ENCODE measurements around the gene CCHCR1.

The CCHCR1 gene

GRCh38 chr6:31129130-31129529 is 28.5 kb downstream of the CCHCR1 start:
- DNase-seq (ENCODE audit: low spot score) = no peak

DNA sequence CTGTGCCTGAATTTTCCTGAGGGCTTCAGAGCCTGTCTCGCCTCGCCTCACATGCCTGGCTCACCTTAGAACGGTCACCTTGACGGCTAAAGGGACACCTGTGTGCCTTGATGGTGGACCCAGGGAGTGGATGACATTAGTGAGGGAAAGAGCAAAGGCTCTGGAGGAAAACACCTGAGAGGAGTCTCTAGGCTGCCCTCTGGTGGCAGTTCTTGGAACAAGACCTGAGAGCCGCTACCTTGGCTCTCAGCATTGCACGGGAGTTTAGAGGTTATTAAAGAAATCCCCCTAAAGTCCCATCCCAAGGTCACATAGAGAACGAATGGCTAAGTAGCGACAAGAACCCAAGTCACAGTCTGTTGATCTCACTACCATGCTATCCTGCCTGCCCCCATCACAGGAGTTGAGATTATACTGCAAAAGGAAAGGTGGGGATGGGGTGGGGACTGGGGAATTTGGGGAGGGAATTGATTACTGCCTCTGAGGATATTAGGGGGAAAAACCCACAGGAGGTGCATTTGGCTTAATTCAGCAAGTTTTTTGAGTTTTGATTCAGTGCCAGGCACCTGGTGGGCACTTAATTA is 29.4 kb downstream of the CCHCR1 start:
- DNase-seq (ENCODE audit: low spot score) = peak; percentile 18

DNA sequence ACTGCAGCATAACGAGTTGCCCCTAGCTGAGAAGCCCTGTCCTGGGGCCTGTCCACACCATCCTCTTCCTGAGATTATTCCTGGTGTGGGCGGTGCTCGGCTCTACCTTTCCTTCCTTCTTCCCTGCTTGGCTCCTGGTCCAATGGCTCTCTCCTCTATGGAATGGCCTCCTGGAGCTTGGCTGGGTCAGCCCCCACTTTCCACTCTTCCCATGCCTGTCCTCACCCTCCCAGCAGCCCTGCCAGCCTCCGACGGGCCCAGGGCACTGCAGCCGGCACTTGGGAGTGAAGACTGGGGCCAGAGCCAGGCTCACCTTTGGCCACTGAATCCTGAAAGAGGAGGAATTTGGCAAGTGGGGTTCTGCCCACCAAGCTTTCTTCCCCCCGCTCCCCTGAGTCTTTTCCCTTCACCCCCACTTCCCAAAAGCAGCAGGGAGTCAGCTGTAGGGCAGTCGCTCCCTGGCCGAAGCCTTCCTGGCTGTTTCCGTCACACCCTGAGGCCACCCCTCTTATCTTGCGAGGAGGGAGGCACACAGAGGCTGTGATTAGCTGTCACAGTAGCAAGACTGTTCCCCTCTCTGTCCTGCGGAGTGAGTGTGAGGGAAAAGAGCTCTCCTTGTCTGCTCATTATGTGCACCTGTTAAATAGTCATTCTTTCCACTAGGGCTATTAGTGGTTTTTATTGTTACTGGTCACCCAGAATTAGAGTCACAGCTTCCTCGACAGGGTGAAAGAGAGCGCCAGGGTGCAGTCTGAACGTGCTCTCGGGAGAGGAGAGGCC is 31.0 kb downstream of the CCHCR1 start:
- DNase-seq (ENCODE audit: low spot score) = no peak

DNA sequence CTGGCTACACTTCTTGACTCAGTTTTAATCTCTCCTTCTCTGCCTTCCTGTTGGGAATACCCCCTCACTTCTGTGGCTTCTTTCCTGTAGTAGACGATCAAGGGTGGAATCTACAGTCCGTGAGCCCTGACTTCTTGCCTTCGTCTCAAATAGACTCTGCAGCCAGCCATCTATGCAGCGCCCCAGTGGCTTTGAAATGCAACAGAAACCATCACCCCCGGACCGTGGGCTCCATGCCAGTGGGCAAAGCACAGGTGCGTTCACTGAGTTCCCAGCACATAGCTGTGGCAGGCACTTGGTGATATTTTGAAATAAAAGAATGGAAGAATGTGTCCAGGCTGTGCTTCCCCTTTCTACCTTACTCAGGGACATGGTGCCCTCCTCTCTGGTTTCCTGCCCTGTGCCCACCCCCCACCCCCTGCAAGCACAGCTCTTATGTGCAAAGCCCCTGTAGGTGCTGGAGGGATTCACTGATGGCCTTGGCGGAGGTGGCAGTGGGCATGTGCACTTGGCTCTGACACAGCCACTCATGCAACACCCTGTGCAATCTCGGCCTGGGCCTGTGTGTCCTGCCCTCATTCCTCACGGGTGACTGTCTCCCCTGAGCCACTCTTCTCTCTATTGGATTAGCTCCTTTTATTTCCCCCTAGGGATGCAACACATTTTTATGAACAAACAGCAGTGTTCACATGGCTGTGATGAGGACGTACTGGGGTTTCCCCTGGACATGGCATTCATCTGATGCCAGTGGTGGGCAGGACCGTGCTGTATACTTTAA is 31.8 kb downstream of the CCHCR1 start:
- DNase-seq (ENCODE audit: low spot score) = no peak

DNA sequence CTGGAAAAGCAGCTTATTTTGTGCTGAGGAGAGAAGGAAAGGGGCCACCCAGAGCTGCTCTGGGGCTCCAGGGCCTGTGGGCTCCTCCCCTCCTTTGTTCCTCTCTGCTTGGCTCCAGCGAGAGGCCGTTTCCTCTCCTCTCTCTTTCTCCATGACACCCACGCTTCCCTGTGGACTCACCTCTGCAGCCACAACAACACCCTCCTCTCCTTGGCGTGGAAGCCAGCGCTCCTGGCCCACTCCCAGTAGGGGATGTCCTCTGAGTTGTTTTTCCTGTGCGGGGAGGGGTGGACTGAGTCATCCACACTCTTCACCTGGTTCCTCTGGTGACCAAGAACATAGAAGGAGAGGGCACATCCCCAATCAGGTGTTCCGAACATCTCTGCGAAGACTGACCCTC is 32.4 kb downstream of the CCHCR1 start:
- no peak for DNase-seq (ENCODE audit: low spot score)

DNA sequence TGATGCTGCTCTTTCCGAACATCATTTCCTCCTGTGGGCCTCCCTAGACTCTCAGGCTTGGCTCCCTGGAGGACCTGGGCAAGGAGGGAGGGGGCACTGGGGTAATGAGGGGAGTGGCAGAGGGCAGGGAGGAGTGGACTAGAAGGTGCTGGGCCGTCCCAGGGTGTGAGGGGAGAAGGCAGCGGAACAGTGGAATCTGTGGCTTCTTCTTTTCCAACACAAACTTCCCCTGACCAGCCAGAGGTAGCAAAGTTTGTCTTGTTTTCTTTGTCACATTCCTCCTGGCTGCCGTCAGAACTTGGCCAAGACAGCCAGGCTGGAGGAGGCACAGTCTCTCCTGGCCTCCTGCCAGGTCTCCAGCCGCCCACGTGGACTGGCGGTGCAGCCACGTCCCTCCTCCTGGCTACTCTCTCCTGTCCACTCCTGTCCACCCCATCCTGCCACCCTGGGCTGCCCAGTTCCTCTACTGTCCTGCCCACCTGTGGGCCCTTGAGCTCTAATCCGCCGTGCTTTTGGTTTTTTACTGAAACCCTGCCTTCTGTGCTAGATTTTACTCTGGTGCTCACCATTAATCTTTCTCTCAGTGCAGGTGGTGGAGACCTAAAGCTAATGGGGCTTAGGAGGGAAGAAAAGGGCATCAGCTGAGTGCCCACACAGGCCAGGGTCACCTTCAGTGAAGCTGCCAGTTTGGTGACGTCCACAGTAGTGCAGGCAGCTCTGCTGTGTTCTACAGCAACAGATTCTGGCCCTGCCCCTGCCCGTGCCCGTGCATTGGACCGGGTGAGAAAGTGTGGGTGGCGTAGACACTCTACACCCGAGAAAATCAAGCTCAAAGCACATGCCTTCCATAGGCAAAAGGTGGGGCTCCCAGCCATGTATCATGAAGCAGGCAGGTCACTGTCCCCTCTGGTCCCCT is 34.6 kb downstream of the CCHCR1 start:
- DNase-seq (ENCODE audit: low spot score) = peak; percentile 32

DNA sequence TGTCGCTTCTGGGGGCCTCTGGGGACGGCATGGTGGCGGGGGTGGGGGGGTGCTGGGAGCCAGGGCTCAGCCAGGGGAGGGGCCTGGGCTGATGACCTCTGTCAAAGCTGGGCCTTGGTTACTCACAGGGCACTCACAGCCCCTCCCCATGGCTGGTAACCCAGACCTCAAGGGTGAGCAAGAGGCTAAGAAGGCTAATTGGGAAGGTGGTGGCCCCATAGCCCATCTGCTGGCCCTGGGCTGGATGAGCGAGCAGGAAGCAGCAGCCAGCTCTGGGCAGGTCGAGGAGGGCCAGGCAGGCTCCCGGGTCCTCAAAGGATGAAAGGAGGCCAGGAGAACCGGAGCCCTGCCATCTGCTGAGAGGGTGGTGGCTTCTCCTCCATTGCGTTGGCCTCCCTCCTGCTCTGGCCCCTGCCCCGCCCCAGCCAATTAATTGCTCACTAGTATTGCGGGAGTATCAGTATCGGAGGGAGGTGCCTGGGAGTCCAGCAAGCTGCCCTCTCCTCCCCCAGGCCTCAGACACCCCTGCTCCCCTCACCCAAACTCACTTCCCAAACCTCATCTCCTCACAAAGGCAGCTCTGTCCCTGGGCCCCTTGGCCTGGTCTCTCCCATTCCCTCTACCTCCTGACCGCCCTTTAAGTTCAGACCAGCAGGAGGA is 36.3 kb downstream of the CCHCR1 start:
- DNase-seq (ENCODE audit: low spot score) = no peak

GRCh38 chr6:31120151-31120915 is 37.3 kb downstream of the CCHCR1 start, which contains the start of gene CDSN:
Gene CDSN, minus strand, starts transcription at chr6:31120446. Its CDS starts 27 bp downstream, at chr6:31120419.
- DNase-seq (ENCODE audit: low spot score) = no peak

GRCh38 chr6:31118178-31118577 is 39.4 kb downstream of the CCHCR1 start:
- no peak for DNase-seq (ENCODE audit: low spot score)

DNA sequence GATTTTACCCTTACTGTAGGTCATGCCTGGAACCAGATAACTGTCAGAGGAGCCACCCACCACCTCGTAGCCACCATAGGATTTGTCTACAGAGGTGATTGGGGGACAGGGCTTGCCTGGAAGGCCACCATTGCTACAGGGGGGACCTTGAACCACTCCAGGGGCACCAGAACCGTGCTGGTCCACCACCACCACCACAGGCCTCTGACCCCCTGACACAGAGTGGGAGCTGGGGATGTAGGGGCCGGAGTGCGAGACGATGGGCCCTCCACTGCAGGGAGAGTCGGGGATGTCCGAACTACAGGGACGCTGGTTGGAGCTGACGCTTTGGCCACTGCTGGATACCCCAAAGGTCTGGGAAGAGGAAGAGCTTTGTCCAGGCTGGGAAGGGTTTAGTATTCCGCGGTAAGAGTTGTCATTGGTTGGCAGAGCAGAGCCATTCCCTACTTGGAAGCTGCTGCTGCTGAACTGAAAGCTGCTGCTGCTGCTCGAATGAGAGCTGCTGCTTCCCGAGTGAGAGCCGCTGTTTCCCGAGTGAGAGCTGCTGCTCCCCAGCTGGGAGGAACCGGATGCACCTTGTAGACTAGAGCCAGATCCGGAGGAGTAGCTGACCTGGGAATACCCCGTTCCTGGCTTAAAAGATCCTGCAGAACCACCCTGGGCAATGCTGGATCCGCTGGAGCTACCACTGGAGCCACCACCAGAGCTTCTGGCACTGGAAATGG is 40.8 kb downstream of the CCHCR1 start:
- no peak for DNase-seq (ENCODE audit: low spot score)

DNA sequence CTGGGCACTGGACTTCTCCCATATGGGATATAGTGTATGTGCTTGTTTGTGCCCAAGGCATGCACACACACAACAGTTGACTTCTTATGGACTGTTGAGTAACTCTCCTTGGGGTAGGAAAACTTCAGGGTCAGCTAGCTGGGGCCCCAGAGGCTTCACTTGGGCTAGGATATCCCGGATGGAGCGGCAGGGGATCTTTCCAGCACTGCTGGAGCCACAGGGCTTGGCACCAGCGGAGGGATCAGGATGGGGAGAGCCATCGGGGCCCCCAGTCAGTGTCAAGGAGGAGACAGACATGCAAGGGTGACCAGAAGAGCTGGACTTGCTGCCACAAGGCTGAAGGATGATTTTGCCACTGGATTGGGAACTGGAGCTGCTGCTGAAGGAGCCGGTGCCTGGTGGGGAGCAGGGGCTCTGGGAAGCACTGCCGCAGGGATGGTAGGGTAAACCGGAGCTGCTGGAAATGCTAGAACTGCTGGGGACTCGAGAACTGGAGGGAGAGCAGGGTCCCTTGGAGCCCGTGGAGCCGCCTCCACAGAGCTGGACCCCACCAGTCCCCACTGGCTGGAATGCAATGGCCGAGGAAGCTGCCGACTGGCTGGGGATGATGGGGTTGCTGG is 41.6 kb downstream of the CCHCR1 start:
- DNase-seq (ENCODE audit: low spot score) = no peak

GRCh38 chr6:31114970-31115849 is 42.4 kb downstream of the CCHCR1 start:
- DNase-seq (ENCODE audit: low spot score) = peak; percentile 18

DNA sequence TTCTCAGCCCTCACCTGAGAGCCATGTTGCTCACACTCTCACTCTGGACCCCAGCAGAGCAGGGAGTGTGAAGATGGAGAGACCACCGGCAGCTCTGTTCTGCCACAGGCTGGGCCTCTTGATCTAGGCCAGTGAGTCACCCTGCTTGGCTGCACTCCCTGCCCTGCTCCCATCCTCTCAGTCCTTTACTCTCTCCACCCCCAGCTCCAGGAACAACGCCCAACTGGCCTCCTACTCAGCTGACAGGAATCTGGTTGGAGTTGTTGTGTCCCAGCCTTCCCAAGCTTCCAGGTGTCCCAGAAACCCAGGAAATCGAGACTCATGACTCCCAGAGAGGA is 43.1 kb downstream of the CCHCR1 start, which contains the start of gene PSORS1C1:
Gene PSORS1C1 (plus strand): TSS at position 260 of the 338 bp plus-strand sequence. CDS start 14,833 bp downstream, outside the sequence.
- no peak for DNase-seq (ENCODE audit: low spot score)

GRCh38 chr6:31113861-31114540 is 43.6 kb downstream of the CCHCR1 start:
- DNase-seq (ENCODE audit: low spot score) = no peak

GRCh38 chr6:31112478-31112877 is 45.1 kb downstream of the CCHCR1 start, which contains the start of gene C6orf15:
Gene C6orf15, minus strand, starts transcription at chr6:31112575. Its CDS starts 20 bp downstream, at chr6:31112555.
- no peak for DNase-seq (ENCODE audit: low spot score)

- DNase-seq (ENCODE audit: low spot score) = no peak
Measured at GRCh38 chr6:31111712-31112111, 45.9 kb downstream of the CCHCR1 start.

GRCh38 chr6:31110825-31111582 is 46.6 kb downstream of the CCHCR1 start:
- DNase-seq (ENCODE audit: low spot score) = no peak

All from putamen (tissue), 1 donor.